GM12891 (cell line): ENCODE data around the gene CCDC43. TPM values are rescaled to one million over a fixed set of nuclear protein-coding genes. Genes with fewer than 3 reads are reported as not detected.
"Not testable (repeated sequence)": the region's sequence is repeated elsewhere in the genome, so short reads cannot be mapped to it uniquely, and the experiment has no call there.

Experiments
- DNase-seq: peaks from one replicate; pipeline ENCODE4 v3.0.0; 2011; ENCODE audit warnings: low spot score; ENCODE audit not compliant: insufficient read length
- FAIRE-seq: peaks from 2 replicates; lab custom pipeline; 2011; peaks lifted over from hg19 to GRCh38; lab: Jason Lieb, UNC
- PAX5 ChIP-seq: IDR thresholded peaks from 2 replicates; pipeline ENCODE4 v1.6.1; 2011; ENCODE audit warnings: low read length, moderate library complexity, mild to moderate bottlenecking; ENCODE audit not compliant: insufficient read depth, severe bottlenecking
- POLR2A ChIP-seq: IDR thresholded peaks from 2 replicates; pipeline ENCODE4 v1.6.1; 2011; ENCODE audit warnings: low read depth, low read length, control low read depth
- POLR2AphosphoS5 ChIP-seq: IDR thresholded peaks from 2 replicates; pipeline ENCODE4 v1.6.1; 2011; ENCODE audit warnings: low read depth, low read length, control low read depth
- POU2F2 ChIP-seq: IDR thresholded peaks from 2 replicates; pipeline ENCODE4 v1.6.1; 2011; ENCODE audit warnings: low read depth, mild to moderate bottlenecking, control low read depth, low read length, moderate library complexity
- SPI1 ChIP-seq: IDR thresholded peaks from 2 replicates; pipeline ENCODE4 v1.6.1; 2011; ENCODE audit warnings: low read depth, low read length, control low read depth
- TAF1 ChIP-seq: IDR thresholded peaks from 2 replicates; pipeline ENCODE4 v1.6.1; 2011; ENCODE audit warnings: low read depth, low read length, control low read depth
- polyA plus RNA-seq: library from polyadenylated mRNA; unstranded; fragments of >200 nt; gene quantifications from one replicate; pipeline ENCODE4 v1.2.1, GENCODE V29; 2012; ENCODE audit warnings: low read depth, missing spikeins, inconsistent platforms; ENCODE audit not compliant: missing spikeins

Gene CCDC43
- polyA plus RNA-seq, result 12.9 TPM

- peak; percentile 96 for FAIRE-seq
- DNase-seq, result peak; percentile 87
- TF ChIP-seq POU2F2 (peak; percentile 25; the same call in 1 of the 2 replicates), SPI1 (no peak), POLR2A (peak; percentile 87), TAF1 (peak; percentile 87), PAX5 (no peak), POLR2AphosphoS5 (peak; percentile 78; the same call in 1 of the 2 replicates)
These were observed at the start of gene CCDC43 for GRCh38 chr17:44689477-44690217. CCDC43 (minus strand) TSS chr17:44689776; CDS start chr17:44689753, 23 bp downstream.

GRCh38 chr17:44738214-44738906, 48.8 kb upstream of the CCDC43 start:
- FAIRE-seq, result peak; percentile 5
- TF ChIP-seq POLR2AphosphoS5 (no peak), SPI1 (peak; percentile 72)
- DNase-seq, result no peak

- FAIRE-seq (no peak), DNase-seq (no peak)
- no peak for TF ChIP-seq POLR2A
- TF ChIP-seq PAX5, result no peak
- TF ChIP-seq SPI1, result no peak
These were observed 47.1 kb upstream of the CCDC43 start for GRCh38 chr17:44736551-44737240.

GRCh38 chr17:44734272-44734671, 44.7 kb upstream of the CCDC43 start:
- no peak for DNase-seq
- no peak for FAIRE-seq
- TF ChIP-seq POU2F2 (no peak), SPI1 (no peak), POLR2A (no peak), PAX5 (no peak), POLR2AphosphoS5 (no peak), TAF1 (no peak)

GRCh38 chr17:44733753-44734152, 44.2 kb upstream of the CCDC43 start:
- TF ChIP-seq SPI1 (no peak), POU2F2 (no peak), TAF1 (no peak), POLR2AphosphoS5 (no peak), PAX5 (no peak), POLR2A (no peak)

GRCh38 chr17:44726121-44726520, 36.5 kb upstream of the CCDC43 start:
- not testable (repeated sequence) for DNase-seq, FAIRE-seq

More at GRCh38 chr17:44733753-44734152, 44.2 kb upstream of the CCDC43 start:
- no peak for DNase-seq
- peak; percentile 40 for FAIRE-seq

GRCh38 chr17:44722254-44722653, 32.7 kb upstream of the CCDC43 start:
- DNase-seq (no peak), FAIRE-seq (no peak)
- TF ChIP-seq SPI1 (no peak), POLR2AphosphoS5 (no peak), POU2F2 (no peak), POLR2A (no peak), PAX5 (no peak), TAF1 (no peak)

GRCh38 chr17:44719444-44719843, 29.9 kb upstream of the CCDC43 start:
- FAIRE-seq (no peak), DNase-seq (no peak)
- TF ChIP-seq TAF1 (no peak), POLR2A (no peak), POU2F2 (no peak), SPI1 (no peak), POLR2AphosphoS5 (no peak), PAX5 (no peak)

- DNase-seq, result peak; percentile 84
- TF ChIP-seq POU2F2 (no peak), POLR2A (peak; percentile 61; the same call in 1 of the 2 replicates), POLR2AphosphoS5 (no peak), TAF1 (no peak; the same call in 1 of the 2 replicates), SPI1 (0 out of 2 replicates have a peak, but pooled peaks have one; percentile 17)
- peak; percentile 88 for FAIRE-seq
These were observed 19.1 kb upstream of the CCDC43 start, which contains the start of gene DBF4B for GRCh38 chr17:44708401-44709263. DBF4B (plus strand) TSS chr17:44708665; CDS start chr17:44708821, 156 bp downstream.
